ENCODE data around the gene NTSR2. TPM values are rescaled to one million over a fixed set of nuclear protein-coding genes. Genes with fewer than 3 reads are reported as not detected.

Gene NTSR2
- total and polyA plus RNA-seq, 8 donors = not detected

- WGBS, 2 donors = 81 to 88% methylated on average over 11 of the region's 11 CpGs
- FAIRE-seq (no peak), ATAC-seq (no peak), DNase-seq (no peak)
- Histone ChIP-seq H3K4me3 (no peak overlapping the region), H3K4me1 (no peaks in the 10 kb centered on the region), H3K9me3 (no peaks in the 10 kb centered on the region), H3K27me3 (no peaks in the 10 kb centered on the region), H3K27ac (no peak overlapping the region), H3K36me3 (no peaks in the 10 kb centered on the region)
- intact Hi-C loops (cut with DNase I) = no loop called here
- no peak for TF ChIP-seq CTCF (IDR thresholded peaks at IDR 0.05)
Measured at GRCh38 chr2:11657646-11658045, 12.3 kb downstream of the NTSR2 start.

GRCh38 chr2:11657195-11657594 is 12.8 kb downstream of the NTSR2 start:
- Histone ChIP-seq H3K36me3 (no peaks in the 10 kb centered on the region), H3K27me3 (no peaks in the 10 kb centered on the region), H3K27ac (no peak overlapping the region), H3K4me3 (no peak overlapping the region), H3K9me3 (no peaks in the 10 kb centered on the region), H3K4me1 (no peaks in the 10 kb centered on the region)
- no peak for TF ChIP-seq CTCF (IDR thresholded peaks at IDR 0.05)
- no peak for DNase-seq
- no peak for FAIRE-seq
- 77 to 83% methylated on average over 11 of the region's 11 CpGs for WGBS, 2 donors
- ATAC-seq = no peak
- intact Hi-C loops (cut with DNase I) = no loop called here

GRCh38 chr2:11656671-11657101 is 13.3 kb downstream of the NTSR2 start:
- TF ChIP-seq CTCF (IDR thresholded peaks at IDR 0.05) = no peak
- intact Hi-C loops (cut with DNase I) = no loop called here
- no peak for ATAC-seq
- no peak for FAIRE-seq
- Histone ChIP-seq H3K4me1 (no peaks in the 10 kb centered on the region), H3K27ac (no peak overlapping the region), H3K9me3 (no peaks in the 10 kb centered on the region), H3K27me3 (no peaks in the 10 kb centered on the region), H3K4me3 (no peak overlapping the region), H3K36me3 (no peaks in the 10 kb centered on the region)
- 61 to 71% methylated on average over 31 of the region's 31 CpGs for WGBS, 2 donors
- DNase-seq = no peak

GRCh38 chr2:11656252-11656651 is 13.7 kb downstream of the NTSR2 start:
- Histone ChIP-seq H3K4me1 (no peaks in the 10 kb centered on the region), H3K4me3 (no peak overlapping the region), H3K27me3 (no peaks in the 10 kb centered on the region), H3K36me3 (no peaks in the 10 kb centered on the region), H3K27ac (no peak overlapping the region), H3K9me3 (no peaks in the 10 kb centered on the region)
- intact Hi-C loops (cut with DNase I) = no loop called here
- no peak for DNase-seq
- WGBS, 2 donors = 92 to 94% methylated on average over 1 of the region's 1 CpG
- FAIRE-seq = no peak
- ATAC-seq = no peak
- no peak for TF ChIP-seq CTCF (IDR thresholded peaks at IDR 0.05)

GRCh38 chr2:11655495-11655894 is 14.5 kb downstream of the NTSR2 start:
- 77 to 82% methylated on average over 4 of the region's 4 CpGs for WGBS, 2 donors
- Histone ChIP-seq H3K4me3 (no peak overlapping the region), H3K27ac (no peak overlapping the region), H3K9me3 (no peaks in the 10 kb centered on the region), H3K4me1 (no peaks in the 10 kb centered on the region), H3K36me3 (no peaks in the 10 kb centered on the region), H3K27me3 (no peaks in the 10 kb centered on the region)
- no peak for DNase-seq
- no peak for ATAC-seq
- FAIRE-seq = no peak
- TF ChIP-seq CTCF (IDR thresholded peaks at IDR 0.05) = no peak
- intact Hi-C loops (cut with DNase I) = no loop called here
